GM12878 (cell line): ENCODE measurements around the gene ITFG1.

Experiments used
- CTCF ChIP-seq, 3 experiments: IDR thresholded peaks in 2 of 3; conservative IDR thresholded peaks in 1 of 3; 2 replicates each; pipeline ENCODE4 v1.5.1; 2011; ENCODE audit warnings: low read depth in 3 of 3, low read length in 3 of 3, mild to moderate bottlenecking in 3 of 3, control low read depth in 2 of 3, moderate library complexity in 2 of 3, inconsistent platforms in 1 of 3, mixed read lengths in 1 of 3; ENCODE audit not compliant: control insufficient read depth in 2 of 3, insufficient read depth in 1 of 3; ENCODE audit errors: extremely low read depth in 1 of 3
- FOS ChIP-seq: IDR thresholded peaks from 3 replicates; pipeline ENCODE4 v1.6.1; 2011; ENCODE audit warnings: borderline replicate concordance; ENCODE audit not compliant: insufficient read length; ENCODE audit errors: extremely low read depth
- STAT3 ChIP-seq: IDR thresholded peaks from 2 replicates; pipeline ENCODE4 v1.6.1; 2011; ENCODE audit warnings: low read depth, low read length, improper control_type of control experiment

GRCh38 chr16:47492036-47492427 is 31.2 kb upstream of the ITFG1 start:
- TF ChIP-seq STAT3 (no peak), CTCF (IDR thresholded peaks at IDR 0.05 in 2 of 3, conservative IDR thresholded peaks at IDR 0.05 in 1 of 3; ENCODE audit: control insufficient read depth in 2 of 3, extremely low read depth in 1 of 3, insufficient read depth in 1 of 3, low read depth in 3 of 3, low read length in 3 of 3) (no peak), FOS (no peak)
